ENCODE results near the gene HSF2BP. TPM values are rescaled to one million over a fixed set of nuclear protein-coding genes. Genes with fewer than 3 reads are reported as not detected.

Gene HSF2BP
- polyA plus RNA-seq, 1 donor from 2014 or later, result 0.89 TPM

GRCh38 chr21:43635436-43635835 is 23.9 kb downstream of the HSF2BP start:
- no peaks in the 10 kb centered on the region for H3K36me3 ChIP-seq (ENCODE audit: insufficient read depth, low read length)
- TF ChIP-seq POLR2AphosphoS5 (IDR thresholded peaks at IDR 0.05), result no peak
- TF ChIP-seq MXI1 (conservative IDR thresholded peaks at IDR 0.05; ENCODE audit: poor library complexity, severe bottlenecking), result no peak
- TF ChIP-seq EZH2 (IDR thresholded peaks at IDR 0.05; ENCODE audit: borderline replicate concordance, insufficient read depth, low read length, poor library complexity, severe bottlenecking), result no peak
- no peaks in the 10 kb centered on the region for H3K79me2 ChIP-seq (replicated peaks; ENCODE audit: insufficient read depth, low read length)
- no peak overlapping the region for H3K4me2 ChIP-seq (ENCODE audit: low read length)
- no peak overlapping the region for H3K27ac ChIP-seq (ENCODE audit: low read length)
- H3K27me3 ChIP-seq (ENCODE audit: insufficient read depth, low read depth, low read length), result no peaks in the 10 kb centered on the region
- H2AFZ ChIP-seq (ENCODE audit: low read depth, low read length), result no peak overlapping the region
- H3F3A ChIP-seq (ENCODE audit: insufficient read depth, low read length, poor library complexity, severe bottlenecking), result no peaks in the 10 kb centered on the region
- H3K4me3 ChIP-seq (ENCODE audit: low read length), result no peak overlapping the region
- H3K9me2 ChIP-seq (ENCODE audit: insufficient read depth, low read length), result no peaks in the 10 kb centered on the region
- H4K20me1 ChIP-seq (ENCODE audit: insufficient read depth), result no peaks in the 10 kb centered on the region
- H3K9ac ChIP-seq (ENCODE audit: low read length), result no peak overlapping the region
- no peaks in the 10 kb centered on the region for H3K9me3 ChIP-seq (ENCODE audit: low read length)

DNA sequence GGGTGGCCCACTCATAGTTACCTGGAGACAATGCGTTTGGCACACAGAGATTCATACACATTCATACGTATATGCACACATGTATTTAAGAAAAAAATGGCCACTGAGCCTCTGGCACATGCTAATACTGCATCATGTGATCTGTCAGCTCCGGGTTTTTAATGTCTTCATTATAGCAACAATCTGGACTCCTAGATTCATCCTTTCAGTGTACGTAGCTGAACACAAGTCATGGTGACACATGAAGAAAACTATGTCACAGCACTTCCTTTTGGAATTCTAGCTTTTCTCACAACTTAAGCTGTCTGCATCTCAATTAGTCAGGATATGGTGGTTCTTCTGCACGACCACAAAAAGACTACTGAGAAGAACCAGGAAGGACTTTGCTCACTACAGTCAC is 24.7 kb downstream of the HSF2BP start:
- Histone ChIP-seq H3K4me2 (ENCODE audit: low read length) (no peak overlapping the region), H2AFZ (ENCODE audit: low read depth, low read length) (no peak overlapping the region), H4K20me1 (ENCODE audit: insufficient read depth) (no peaks in the 10 kb centered on the region), H3K79me2 (replicated peaks; ENCODE audit: insufficient read depth, low read length) (no peaks in the 10 kb centered on the region), H3K36me3 (ENCODE audit: insufficient read depth, low read length) (no peaks in the 10 kb centered on the region), H3K9ac (ENCODE audit: low read length) (no peak overlapping the region), H3K4me3 (ENCODE audit: low read length) (no peak overlapping the region), H3K27me3 (ENCODE audit: insufficient read depth, low read depth, low read length) (no peaks in the 10 kb centered on the region), H3K27ac (ENCODE audit: low read length) (no peak overlapping the region), H3F3A (ENCODE audit: insufficient read depth, low read length, poor library complexity, severe bottlenecking) (no peaks in the 10 kb centered on the region), H3K9me3 (ENCODE audit: low read length) (no peaks in the 10 kb centered on the region), H3K9me2 (ENCODE audit: insufficient read depth, low read length) (no peaks in the 10 kb centered on the region)
- TF ChIP-seq EZH2 (IDR thresholded peaks at IDR 0.05; ENCODE audit: borderline replicate concordance, insufficient read depth, low read length, poor library complexity, severe bottlenecking) (no peak), TAF1 (IDR thresholded peaks at IDR 0.05; ENCODE audit: low read depth) (no peak), EP300 (conservative IDR thresholded peaks at IDR 0.05; ENCODE audit: poor library complexity, severe bottlenecking) (no peak), RAD21 (conservative IDR thresholded peaks at IDR 0.05) (no peak), CTCF (IDR thresholded peaks at IDR 0.05; ENCODE audit: poor library complexity, severe bottlenecking) (no peak), MXI1 (conservative IDR thresholded peaks at IDR 0.05; ENCODE audit: poor library complexity, severe bottlenecking) (no peak), POLR2AphosphoS5 (IDR thresholded peaks at IDR 0.05) (no peak), SMC3 (conservative IDR thresholded peaks at IDR 0.05; ENCODE audit: poor library complexity) (no peak)
- TF ChIP-seq, protein P1, sequence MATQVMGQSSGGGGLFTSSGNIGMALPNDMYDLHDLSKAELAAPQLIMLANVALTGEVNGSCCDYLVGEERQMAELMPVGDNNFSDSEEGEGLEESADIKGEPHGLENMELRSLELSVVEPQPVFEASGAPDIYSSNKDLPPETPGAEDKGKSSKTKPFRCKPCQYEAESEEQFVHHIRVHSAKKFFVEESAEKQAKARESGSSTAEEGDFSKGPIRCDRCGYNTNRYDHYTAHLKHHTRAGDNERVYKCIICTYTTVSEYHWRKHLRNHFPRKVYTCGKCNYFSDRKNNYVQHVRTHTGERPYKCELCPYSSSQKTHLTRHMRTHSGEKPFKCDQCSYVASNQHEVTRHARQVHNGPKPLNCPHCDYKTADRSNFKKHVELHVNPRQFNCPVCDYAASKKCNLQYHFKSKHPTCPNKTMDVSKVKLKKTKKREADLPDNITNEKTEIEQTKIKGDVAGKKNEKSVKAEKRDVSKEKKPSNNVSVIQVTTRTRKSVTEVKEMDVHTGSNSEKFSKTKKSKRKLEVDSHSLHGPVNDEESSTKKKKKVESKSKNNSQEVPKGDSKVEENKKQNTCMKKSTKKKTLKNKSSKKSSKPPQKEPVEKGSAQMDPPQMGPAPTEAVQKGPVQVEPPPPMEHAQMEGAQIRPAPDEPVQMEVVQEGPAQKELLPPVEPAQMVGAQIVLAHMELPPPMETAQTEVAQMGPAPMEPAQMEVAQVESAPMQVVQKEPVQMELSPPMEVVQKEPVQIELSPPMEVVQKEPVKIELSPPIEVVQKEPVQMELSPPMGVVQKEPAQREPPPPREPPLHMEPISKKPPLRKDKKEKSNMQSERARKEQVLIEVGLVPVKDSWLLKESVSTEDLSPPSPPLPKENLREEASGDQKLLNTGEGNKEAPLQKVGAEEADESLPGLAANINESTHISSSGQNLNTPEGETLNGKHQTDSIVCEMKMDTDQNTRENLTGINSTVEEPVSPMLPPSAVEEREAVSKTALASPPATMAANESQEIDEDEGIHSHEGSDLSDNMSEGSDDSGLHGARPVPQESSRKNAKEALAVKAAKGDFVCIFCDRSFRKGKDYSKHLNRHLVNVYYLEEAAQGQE (IDR thresholded peaks at IDR 0.05; ENCODE audit: borderline replicate concordance), result no peak
